ENCODE data around the gene CTSZ. TPM values are rescaled to one million over a fixed set of nuclear protein-coding genes. Genes with fewer than 3 reads are reported as not detected.

CTSZ gene
- total RNA-seq, 4 donors from 2014 or later = 61.9 to 246 (median 226) TPM

DNA sequence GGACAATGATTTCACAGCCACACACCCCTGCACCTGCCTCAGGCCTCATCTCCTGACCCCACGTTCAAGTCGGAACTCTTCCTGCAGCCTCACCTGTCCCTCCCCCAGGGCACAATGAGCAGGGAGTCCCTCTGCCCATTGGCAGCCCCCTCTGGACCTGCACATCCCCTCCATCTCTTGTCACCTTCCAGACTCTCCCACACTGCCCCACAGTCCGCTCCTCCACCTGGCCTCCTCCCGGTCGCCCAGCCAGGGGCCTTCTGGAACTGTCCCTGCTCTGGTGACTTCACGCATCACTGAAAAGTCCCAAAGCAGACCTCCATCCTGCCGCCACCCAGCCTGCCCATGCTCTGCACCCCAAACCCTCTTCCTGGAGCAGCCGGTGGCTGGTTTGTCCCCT, 4.7 kb downstream of the CTSZ start:
- H3K9me3 ChIP-seq = no peaks in the 10 kb centered on the region
- intact Hi-C loops (cut with DNase I; ENCODE audit: low total_unique reads) = no loop called here
- peaks cover 0 to 19% (median 6%) of the 10 kb centered on the region in 4 donors for H3K36me3 ChIP-seq
- H3K27me3 ChIP-seq = no peaks in the 10 kb centered on the region
- TF ChIP-seq EP300 (IDR thresholded peaks at IDR 0.05; ENCODE audit: low read depth) (no peak), POLR2AphosphoS5 (IDR thresholded peaks at IDR 0.05) (no peak), POLR2A (IDR thresholded peaks at IDR 0.05) (no peak)
- TF ChIP-seq, protein P1, sequence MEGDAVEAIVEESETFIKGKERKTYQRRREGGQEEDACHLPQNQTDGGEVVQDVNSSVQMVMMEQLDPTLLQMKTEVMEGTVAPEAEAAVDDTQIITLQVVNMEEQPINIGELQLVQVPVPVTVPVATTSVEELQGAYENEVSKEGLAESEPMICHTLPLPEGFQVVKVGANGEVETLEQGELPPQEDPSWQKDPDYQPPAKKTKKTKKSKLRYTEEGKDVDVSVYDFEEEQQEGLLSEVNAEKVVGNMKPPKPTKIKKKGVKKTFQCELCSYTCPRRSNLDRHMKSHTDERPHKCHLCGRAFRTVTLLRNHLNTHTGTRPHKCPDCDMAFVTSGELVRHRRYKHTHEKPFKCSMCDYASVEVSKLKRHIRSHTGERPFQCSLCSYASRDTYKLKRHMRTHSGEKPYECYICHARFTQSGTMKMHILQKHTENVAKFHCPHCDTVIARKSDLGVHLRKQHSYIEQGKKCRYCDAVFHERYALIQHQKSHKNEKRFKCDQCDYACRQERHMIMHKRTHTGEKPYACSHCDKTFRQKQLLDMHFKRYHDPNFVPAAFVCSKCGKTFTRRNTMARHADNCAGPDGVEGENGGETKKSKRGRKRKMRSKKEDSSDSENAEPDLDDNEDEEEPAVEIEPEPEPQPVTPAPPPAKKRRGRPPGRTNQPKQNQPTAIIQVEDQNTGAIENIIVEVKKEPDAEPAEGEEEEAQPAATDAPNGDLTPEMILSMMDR (IDR thresholded peaks at IDR 0.05) = no peak
- DNase-seq = no peak
- in situ Hi-C loops (cut with MboI; ENCODE audit: low pct_ligation_motif_present in 1 of 4, low pct_unique_long_range_greater_than_20kb in 1 of 4, low sequenced_read_pairs in 3 of 4) = no loop called here
- no peak overlapping the region for H3K4me3 ChIP-seq
- WGBS, 2 donors (ENCODE audit: low coverage in 1 of 2) = 92% methylated on average over 7 of the region's 8 CpGs; no CpG with 5 or more reads in 1 of the 2 donors
- H3K27ac ChIP-seq = no peak overlapping the region
- H3K4me1 ChIP-seq = peaks cover 23 to 38% (median 27%) of the 10 kb centered on the region in 4 donors

DNA sequence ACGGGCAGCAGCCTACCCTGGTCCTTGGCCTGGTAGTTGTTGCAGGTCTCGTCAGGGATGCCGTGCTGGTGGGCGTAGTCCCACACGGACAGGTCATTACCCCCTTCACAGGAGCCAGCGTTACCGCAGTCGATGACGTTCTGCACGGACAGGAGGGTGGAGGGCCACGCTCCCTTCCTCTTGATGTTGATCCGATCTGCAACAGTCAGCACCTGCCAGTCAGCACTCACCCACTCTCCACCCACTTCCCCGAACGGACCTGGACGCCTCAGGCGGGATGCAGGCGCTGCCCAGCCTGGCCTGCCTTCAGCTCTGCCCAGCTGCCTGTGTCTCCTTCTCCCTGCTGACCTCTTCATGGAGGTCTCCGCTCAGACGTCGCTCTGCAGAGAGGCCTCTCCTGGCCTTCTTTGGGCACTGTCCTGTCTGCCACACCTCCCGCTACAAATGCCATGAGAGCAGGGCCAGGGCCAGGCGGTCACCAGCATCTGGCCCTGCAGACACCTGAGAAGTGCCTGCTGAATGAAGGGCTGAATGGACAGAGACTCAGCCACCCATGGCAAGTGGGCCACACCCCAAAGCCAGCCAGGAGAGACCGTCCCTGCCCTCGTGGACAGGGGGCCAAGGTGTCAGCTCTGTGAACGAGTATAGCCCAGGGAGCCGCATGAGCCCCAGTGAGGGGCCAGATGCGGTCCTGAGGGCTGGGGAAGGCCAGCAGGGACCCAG, 5.4 kb downstream of the CTSZ start:
- no peaks in the 10 kb centered on the region for H3K9me3 ChIP-seq
- H3K27me3 ChIP-seq = no peaks in the 10 kb centered on the region
- WGBS, 2 donors (ENCODE audit: low coverage in 1 of 2) = 90 to 94% methylated on average over 4 to 26 of the region's 27 CpGs
- no peak for DNase-seq
- H3K4me3 ChIP-seq = no peak overlapping the region
- intact Hi-C loops (cut with DNase I; ENCODE audit: low total_unique reads) (no loop called here), in situ Hi-C loops (cut with MboI; ENCODE audit: low pct_ligation_motif_present in 1 of 4, low pct_unique_long_range_greater_than_20kb in 1 of 4, low sequenced_read_pairs in 3 of 4) (no loop called here)
- no peak overlapping the region for H3K27ac ChIP-seq
- peaks cover 0 to 26% (median 9%) of the 10 kb centered on the region in 4 donors for H3K36me3 ChIP-seq
- peaks cover 22 to 36% (median 25%) of the 10 kb centered on the region in 4 donors for H3K4me1 ChIP-seq
- TF ChIP-seq EP300 (IDR thresholded peaks at IDR 0.05; ENCODE audit: low read depth) = no peak
- TF ChIP-seq, protein P1 (IDR thresholded peaks at IDR 0.05) = no peak
- TF ChIP-seq POLR2AphosphoS5 (IDR thresholded peaks at IDR 0.05) = no peak
- TF ChIP-seq POLR2A (IDR thresholded peaks at IDR 0.05) = no peak

DNA sequence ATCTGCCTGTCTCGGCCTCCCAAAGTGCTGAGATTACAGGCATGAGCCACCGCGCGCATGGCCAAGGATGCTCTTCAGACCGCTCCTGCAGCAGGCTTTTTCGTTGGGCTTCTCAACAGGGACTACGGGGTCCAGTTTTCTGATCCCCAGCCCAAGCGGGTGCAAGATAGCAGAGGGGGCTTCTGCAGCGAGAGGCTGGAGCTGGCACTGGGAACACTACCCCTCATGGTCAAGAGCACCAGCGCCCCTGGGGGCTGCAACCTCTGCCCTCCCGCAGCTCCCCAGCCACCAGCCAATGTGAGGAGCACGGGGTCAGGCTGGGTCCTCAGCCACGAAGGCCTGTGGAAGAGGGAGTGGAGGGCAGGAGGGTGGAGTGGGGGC, 6.0 kb downstream of the CTSZ start:
- in situ Hi-C loops (cut with MboI; ENCODE audit: low pct_ligation_motif_present in 1 of 4, low pct_unique_long_range_greater_than_20kb in 1 of 4, low sequenced_read_pairs in 3 of 4) = no loop called here
- Histone ChIP-seq H3K27ac (no peak overlapping the region), H3K9me3 (no peaks in the 10 kb centered on the region), H3K4me3 (no peak overlapping the region), H3K36me3 (peaks cover 0 to 32% (median 12%) of the 10 kb centered on the region in 4 donors), H3K4me1 (peaks cover 21 to 31% (median 22%) of the 10 kb centered on the region in 4 donors), H3K27me3 (no peaks in the 10 kb centered on the region)
- TF ChIP-seq, protein P1 (IDR thresholded peaks at IDR 0.05) = no peak
- TF ChIP-seq POLR2AphosphoS5 (IDR thresholded peaks at IDR 0.05) = no peak
- TF ChIP-seq POLR2A (IDR thresholded peaks at IDR 0.05) = no peak
- intact Hi-C loops (cut with DNase I; ENCODE audit: low total_unique reads) = no loop called here
- no peak for DNase-seq
- WGBS, 2 donors (ENCODE audit: low coverage in 1 of 2) = 89% methylated on average over 10 of the region's 13 CpGs; no CpG with 5 or more reads in 1 of the 2 donors

DNA sequence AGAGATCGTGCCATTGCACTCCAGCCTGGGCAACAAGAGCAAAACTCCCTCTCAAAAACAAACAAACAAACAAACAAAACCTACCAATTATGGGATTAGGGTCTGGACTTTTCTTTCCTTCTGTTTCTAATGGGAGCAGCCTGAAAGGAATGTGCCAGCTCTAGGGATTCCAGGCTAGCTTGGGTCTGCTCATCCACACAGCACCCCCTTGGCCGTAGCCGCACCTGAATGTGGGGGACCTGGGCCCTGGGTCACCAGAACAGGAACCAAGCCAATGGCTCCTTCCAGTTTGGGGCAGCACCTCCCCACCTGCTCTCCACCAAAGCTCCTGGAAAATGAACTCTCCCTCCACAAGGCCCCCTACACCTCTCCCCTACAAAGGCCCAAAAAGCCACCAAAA, 6.7 kb downstream of the CTSZ start:
- Histone ChIP-seq H3K4me1 (peaks cover 14 to 24% (median 15%) of the 10 kb centered on the region in 4 donors), H3K27ac (no peak overlapping the region), H3K36me3 (peaks cover 0 to 37% (median 14%) of the 10 kb centered on the region in 4 donors), H3K27me3 (no peaks in the 10 kb centered on the region), H3K9me3 (no peaks in the 10 kb centered on the region), H3K4me3 (no peak overlapping the region)
- intact Hi-C loops (cut with DNase I; ENCODE audit: low total_unique reads) (no loop called here), in situ Hi-C loops (cut with MboI; ENCODE audit: low pct_ligation_motif_present in 1 of 4, low pct_unique_long_range_greater_than_20kb in 1 of 4, low sequenced_read_pairs in 3 of 4) (no loop called here)
- DNase-seq = no peak
- WGBS, 2 donors (ENCODE audit: low coverage in 1 of 2) = 67% methylated on average over 3 of the region's 3 CpGs; no CpG with 5 or more reads in 1 of the 2 donors
- TF ChIP-seq POLR2AphosphoS5 (IDR thresholded peaks at IDR 0.05) (no peak), EP300 (IDR thresholded peaks at IDR 0.05; ENCODE audit: low read depth) (no peak), POLR2A (IDR thresholded peaks at IDR 0.05) (no peak)
- TF ChIP-seq, protein P1 (IDR thresholded peaks at IDR 0.05) = no peak

Data from transverse colon (tissue), 4 donors.